Heart right ventricle (tissue), 16 donors: Measurements from ENCODE around the gene ABCA7. TPM values are rescaled to one million over a fixed set of nuclear protein-coding genes. Genes with fewer than 3 reads are reported as not detected.
A peak's percentile ranks its signal among the peaks of the same experiment; 100 is the strongest.

Source experiments
- ATAC-seq, 8 donors: fragments of 200-7000 bp; cut with Tn5 transposase; one replicate each; pipeline ENCODE4 v1.9.1; 2020; ENCODE audit warnings: mild to moderate bottlenecking in 8 of 8, moderate library complexity in 8 of 8, moderate number of reproducible peaks in 1 of 8
- DNase-seq, 2 donors: peaks; one replicate each; pipeline ENCODE4 v3.0.0-alpha.2; 2020
- H3K27ac ChIP-seq, 10 donors: fragments of 200-600 bp; sonication (generic) in 2 of 10; one replicate each; pipeline versions ENCODE4 v1.5.0 to v1.8.0; 2020 to 2022; ENCODE audit warnings: mild to moderate bottlenecking in 3 of 10
- H3K27me3 ChIP-seq, 7 donors: fragments of 200-600 bp; one replicate each; pipeline ENCODE4 v1.8.0; 2021 to 2022; ENCODE audit warnings: mild to moderate bottlenecking in 2 of 7
- H3K36me3 ChIP-seq, 9 donors: fragments of 200-600 bp; sonication (generic) in 1 of 9; one replicate each; pipeline versions ENCODE4 v1.5.0 to v1.8.0; 2020 to 2022; ENCODE audit warnings: mild to moderate bottlenecking in 2 of 9
- H3K4me1 ChIP-seq, 9 donors: fragments of 200-600 bp; sonication (generic) in 1 of 9; one replicate each; pipeline versions ENCODE4 v1.5.0 to v1.8.0; 2020 to 2022; ENCODE audit warnings: mild to moderate bottlenecking in 4 of 9
- H3K4me3 ChIP-seq, 10 donors: fragments of 200-600 bp; sonication (generic) in 2 of 10; one replicate each; pipeline versions ENCODE4 v1.5.0 to v1.8.0; 2020 to 2022; ENCODE audit warnings: mild to moderate bottlenecking in 7 of 10, moderate library complexity in 2 of 10
- H3K9me3 ChIP-seq, 11 donors: fragments of 200-600 bp in 10 of 11; sonication (generic) in 2 of 11; one replicate each; pipeline versions ENCODE4 v1.5.0 to v1.8.0; 2013 to 2022; ENCODE audit warnings: mild to moderate bottlenecking in 2 of 11, control low read depth in 1 of 11, moderate library complexity in 1 of 11
- CTCF ChIP-seq, 9 donors: fragments of 200-600 bp; sonication (generic) in 2 of 9; IDR thresholded peaks; one replicate each; pipeline versions ENCODE4 v1.5.0 to v1.8.0; 2021 to 2022; ENCODE audit warnings: antibody characterized with exemption in 9 of 9, mild to moderate bottlenecking in 5 of 9, moderate library complexity in 1 of 9
- WGBS, 2 donors: extraction: QIAGEN DNeasy Blood & Tissue Kit; methylation state at CpG; one replicate each; pipeline ENCODE4 v1.1.7; 2013; ENCODE audit warnings: inconsistent platforms in 1 of 2; 5-methylcytosine and 5-hydroxymethylcytosine counted together
- intact Hi-C, 10 donors: fragments of 100-400 bp; cut with DNase I; formaldehyde crosslinking; loops; one replicate each; pipeline versions ENCODE4 v1.11.1 to v1.14.2; 2022
- polyA plus RNA-seq, 2 donors: library from polyadenylated mRNA; stranded (reverse); fragments of 200-250 nt; gene quantifications; one replicate each; pipeline ENCODE4 v1.2.3, GENCODE V29; 2013
- total RNA-seq, 10 donors: library from RNA; stranded (reverse); fragmentation: NEBNext Ultra II Directional in 3 of 10; extraction: Animal tissue kit (Norgen Biotek cat#: 25700) in 3 of 10; gene quantifications; one replicate each; pipeline versions ENCODE4 v1.2.1 to v1.2.4, GENCODE V29; 2021 to 2023
- donor health status: Arrhythmogenic right ventricular cardiomyopathy.
- donor health status: ischemic (EF 13 %, LVEDD 7.1; RV severe dilation, severe dysfunction).
- donor health status: healthy with polysubstance abuse.
- donor health status: DM: no; HTN: yes; CAD: no.
- donor health status: DM: no; HTN: no; CAD: no.
- donor health status: ischemic (EF 25% LVEDD 6.9; RV normal size, moderate dysfunction).
- donor health status: ischemic (EF 25% LVEDD 5.7; RV mildly dilated, moderate dysfunction).
- donor health status: healthy.
- donor health status: DM: yes; HTN: yes; CAD: no.
- donor health status: Ischemic cardiomyopathy.
- donor health status: ischemic (EF 35%, LVEDD 5.7; RV mildly dilated, moderate dysfunction).
- donor health status: nonischemic (EF 11% LVEDD 7.7; RV severe dilation, severe dysfunction).
- donor health status: DM: yes; HTN: yes; CAD: no.
- donor health status: PGD.
- donor health status: ischemic (EF 29% LVEDD 5.4; RV normal size, mild dysfunction).
- donor health status: nonischemic (EF 23%, LVEDD 6.1; RV moderate dilation, normal function).

The ABCA7 gene
- total and polyA plus RNA-seq, 12 donors: 2.7 to 23.4 (median 5.6) TPM

GRCh38 chr19:1079566-1080111 is 39.7 kb downstream of the ABCA7 start:
- H3K36me3 ChIP-seq: peaks cover 0 to 68% (median 0%) of the 10 kb centered on the region in 9 donors
- no peak for TF ChIP-seq CTCF (IDR thresholded peaks at IDR 0.05)
- no peak overlapping the region for H3K4me3 ChIP-seq
- DNase-seq (peak in 1 of 2 donors; percentile 14), ATAC-seq (no peak)
- WGBS, 2 donors: 87 to 93% methylated on average over 45 of the region's 45 CpGs
- H3K27me3 ChIP-seq: peaks cover 0 to 3% (median 0%) of the 10 kb centered on the region in 7 donors
- no peaks in the 10 kb centered on the region for H3K9me3 ChIP-seq
- intact Hi-C loops: loop anchor here in 1 of 10 donors (5.0 kb wide), 1 partner anchor 37 kb away; the partner anchor contains the start of gene ABCA7
- peaks cover 0 to 56% (median 0%) of the 10 kb centered on the region in 9 donors for H3K4me1 ChIP-seq
- H3K27ac ChIP-seq: no peak overlapping the region

- peaks cover 0 to 71% (median 0%) of the 10 kb centered on the region in 9 donors for H3K36me3 ChIP-seq
- TF ChIP-seq CTCF (IDR thresholded peaks at IDR 0.05): no peak
- no peak overlapping the region for H3K4me3 ChIP-seq
- H3K27ac ChIP-seq: no peak overlapping the region
- DNase-seq: peak in 1 of 2 donors; percentile 14
- ATAC-seq: no peak
- 94 to 95% methylated on average over 49 to 50 of the region's 50 CpGs for WGBS, 2 donors
- no peaks in the 10 kb centered on the region for H3K9me3 ChIP-seq
- peaks cover 0 to 49% (median 0%) of the 10 kb centered on the region in 9 donors for H3K4me1 ChIP-seq
- H3K27me3 ChIP-seq: peaks cover 0 to 3% (median 0%) of the 10 kb centered on the region in 7 donors
- intact Hi-C loops: loop anchor here in 1 of 10 donors (5.0 kb wide), 1 partner anchor 38 kb away; the partner anchor contains the start of gene ABCA7
These were observed 40.7 kb downstream of the ABCA7 start for GRCh38 chr19:1080360-1081161.

- peak in 1 of 2 donors; percentile 49 for DNase-seq
These were observed 41.6 kb downstream of the ABCA7 start for GRCh38 chr19:1081301-1082164.

More at GRCh38 chr19:1081301-1082164, 41.6 kb downstream of the ABCA7 start:
- H3K27me3 ChIP-seq: peaks cover 0 to 3% (median 0%) of the 10 kb centered on the region in 7 donors
- intact Hi-C loops: loop anchor here in 1 of 10 donors (5.0 kb wide), 1 partner anchor 39 kb away; the partner anchor contains the start of gene ABCA7
- 63 to 76% methylated on average over 58 of the region's 58 CpGs for WGBS, 2 donors
- H3K36me3 ChIP-seq: peaks cover 0 to 76% (median 0%) of the 10 kb centered on the region in 9 donors
- H3K4me3 ChIP-seq: no peak overlapping the region
- peaks cover 0 to 46% (median 0%) of the 10 kb centered on the region in 9 donors for H3K4me1 ChIP-seq
- H3K27ac ChIP-seq: no peak overlapping the region
- ATAC-seq: no peak
- no peaks in the 10 kb centered on the region for H3K9me3 ChIP-seq
- no peak for TF ChIP-seq CTCF (IDR thresholded peaks at IDR 0.05)
